Measurements from ENCODE around the gene PTGES2. TPM values are rescaled to one million over a fixed set of nuclear protein-coding genes. Genes with fewer than 3 reads are reported as not detected.

Gene PTGES2
- total RNA-seq, 1 donor from 2014 or later, result 101 TPM

- TF ChIP-seq, protein P1, sequence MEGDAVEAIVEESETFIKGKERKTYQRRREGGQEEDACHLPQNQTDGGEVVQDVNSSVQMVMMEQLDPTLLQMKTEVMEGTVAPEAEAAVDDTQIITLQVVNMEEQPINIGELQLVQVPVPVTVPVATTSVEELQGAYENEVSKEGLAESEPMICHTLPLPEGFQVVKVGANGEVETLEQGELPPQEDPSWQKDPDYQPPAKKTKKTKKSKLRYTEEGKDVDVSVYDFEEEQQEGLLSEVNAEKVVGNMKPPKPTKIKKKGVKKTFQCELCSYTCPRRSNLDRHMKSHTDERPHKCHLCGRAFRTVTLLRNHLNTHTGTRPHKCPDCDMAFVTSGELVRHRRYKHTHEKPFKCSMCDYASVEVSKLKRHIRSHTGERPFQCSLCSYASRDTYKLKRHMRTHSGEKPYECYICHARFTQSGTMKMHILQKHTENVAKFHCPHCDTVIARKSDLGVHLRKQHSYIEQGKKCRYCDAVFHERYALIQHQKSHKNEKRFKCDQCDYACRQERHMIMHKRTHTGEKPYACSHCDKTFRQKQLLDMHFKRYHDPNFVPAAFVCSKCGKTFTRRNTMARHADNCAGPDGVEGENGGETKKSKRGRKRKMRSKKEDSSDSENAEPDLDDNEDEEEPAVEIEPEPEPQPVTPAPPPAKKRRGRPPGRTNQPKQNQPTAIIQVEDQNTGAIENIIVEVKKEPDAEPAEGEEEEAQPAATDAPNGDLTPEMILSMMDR (IDR thresholded peaks at IDR 0.05), result no peak
- no peak for TF ChIP-seq POLR2AphosphoS5 (IDR thresholded peaks at IDR 0.05; ENCODE audit: insufficient read depth in 1 of 2, low read depth in 1 of 2)
- TF ChIP-seq POLR2A (IDR thresholded peaks at IDR 0.05), result no peak
- Histone ChIP-seq H3K27me3 (no peaks in the 10 kb centered on the region), H3K27ac (peak overlapping the region; percentile 31), H3K4me1 (peaks cover 27% of the 10 kb centered on the region), H3K36me3 (peaks cover 0 to 31% of the 10 kb centered on the region in 2 donors), H3K4me3 (peak overlapping the region; percentile 59 to 66), H3K9me3 (no peaks in the 10 kb centered on the region)
- intact Hi-C loops (cut with DNase I), result no loop called here
- no peak for DNase-seq (ENCODE audit: extremely low spot score in 2 of 2)
Observed at GRCh38 chr9:128160603-128160987, 33.1 kb upstream of the PTGES2 start.

DNA sequence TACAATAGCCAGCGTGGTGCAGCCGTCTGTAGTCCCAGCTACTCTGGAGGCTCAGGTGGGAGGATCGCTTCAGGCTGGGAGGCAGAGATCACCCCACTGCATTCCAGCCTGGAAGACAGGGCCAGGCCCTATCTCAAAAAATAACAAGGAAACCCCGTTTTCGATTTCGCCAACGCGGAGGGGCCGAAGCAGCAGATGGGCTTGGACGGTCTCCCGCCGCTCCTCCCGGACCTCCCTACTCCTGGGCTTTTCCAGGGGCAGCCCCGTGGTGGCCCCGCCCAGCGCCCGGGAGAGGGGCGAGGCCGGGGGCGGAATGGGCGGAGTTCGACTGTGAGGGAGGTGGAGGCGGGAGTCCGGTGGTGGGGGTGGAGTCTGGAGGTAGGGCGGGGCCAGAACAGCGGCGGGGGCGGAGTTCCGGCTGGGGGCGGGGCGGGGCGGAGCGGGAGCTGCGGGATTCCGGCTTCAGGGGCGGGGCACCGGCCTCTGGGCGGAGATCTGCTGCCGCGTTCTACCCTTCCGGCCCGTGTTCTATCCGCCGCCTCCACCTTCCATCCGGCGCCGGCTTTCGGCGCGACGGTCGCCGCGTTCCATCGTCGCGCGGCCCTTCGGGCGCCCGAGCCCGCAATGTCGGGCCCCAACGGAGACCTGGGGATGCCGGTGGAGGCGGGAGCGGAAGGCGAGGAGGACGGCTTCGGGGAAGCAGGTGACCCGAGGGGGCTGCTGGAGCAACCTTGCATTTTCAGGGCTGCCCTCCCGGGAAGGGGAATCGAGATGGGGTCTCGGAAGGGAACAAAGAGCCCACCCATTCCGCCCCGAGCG lies 32.5 kb upstream of the PTGES2 start, which contains the start of gene BBLN:
TSS of gene BBLN (plus strand) at position 482 of the 819 bp plus-strand sequence. CDS start at position 625, 143 bp downstream.
- intact Hi-C loops (cut with DNase I), result no loop called here

DNA sequence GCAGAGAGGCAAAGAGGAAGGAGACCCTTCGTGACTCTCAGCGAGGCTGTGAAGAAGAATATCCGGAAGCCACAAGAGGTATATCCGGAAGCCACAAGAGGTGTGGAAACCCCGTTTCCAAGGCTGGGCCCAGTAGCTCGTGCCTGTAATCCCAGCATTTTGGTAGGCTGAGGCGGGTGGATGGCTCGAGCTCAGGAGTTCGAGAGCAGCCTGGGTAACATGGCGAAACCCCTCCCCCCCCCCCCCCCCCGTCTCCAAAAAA lies 31.9 kb upstream of the PTGES2 start:
- H3K36me3 ChIP-seq, result peaks cover 0 to 19% of the 10 kb centered on the region in 2 donors
- no peaks in the 10 kb centered on the region for H3K9me3 ChIP-seq
- intact Hi-C loops (cut with DNase I), result no loop called here
- peak overlapping the region; percentile 68 for H3K27ac ChIP-seq
- TF ChIP-seq POLR2A (IDR thresholded peaks at IDR 0.05) (no peak), POLR2AphosphoS5 (IDR thresholded peaks at IDR 0.05; ENCODE audit: insufficient read depth in 1 of 2, low read depth in 1 of 2) (no peak)
- TF ChIP-seq, protein P1 (IDR thresholded peaks at IDR 0.05), result no peak
- DNase-seq (ENCODE audit: extremely low spot score in 2 of 2), result no peak
- peak overlapping the region; percentile 59 to 62 for H3K4me3 ChIP-seq
- H3K4me1 ChIP-seq, result peaks cover 27% of the 10 kb centered on the region
- H3K27me3 ChIP-seq, result no peaks in the 10 kb centered on the region

More for the DNA sequence above, 32.5 kb upstream of the PTGES2 start, which contains the start of gene BBLN:
- Histone ChIP-seq H3K4me1 (peaks cover 27% of the 10 kb centered on the region), H3K36me3 (peaks cover 0 to 25% of the 10 kb centered on the region in 2 donors), H3K9me3 (no peaks in the 10 kb centered on the region), H3K27me3 (no peaks in the 10 kb centered on the region), H3K27ac (peak within 1 kb of the TSS; percentile 68), H3K4me3 (peak within 1 kb of the TSS; percentile 59 to 66)
- TF ChIP-seq POLR2AphosphoS5 (IDR thresholded peaks at IDR 0.05; ENCODE audit: insufficient read depth in 1 of 2, low read depth in 1 of 2) (peak; percentile 72 to 80), POLR2A (IDR thresholded peaks at IDR 0.05) (peak in 1 of 2 donors; percentile 39)
- TF ChIP-seq, protein P1 (IDR thresholded peaks at IDR 0.05), result no peak
- peak in 1 of 2 donors; percentile 96 for DNase-seq (ENCODE audit: extremely low spot score in 2 of 2)

DNA sequence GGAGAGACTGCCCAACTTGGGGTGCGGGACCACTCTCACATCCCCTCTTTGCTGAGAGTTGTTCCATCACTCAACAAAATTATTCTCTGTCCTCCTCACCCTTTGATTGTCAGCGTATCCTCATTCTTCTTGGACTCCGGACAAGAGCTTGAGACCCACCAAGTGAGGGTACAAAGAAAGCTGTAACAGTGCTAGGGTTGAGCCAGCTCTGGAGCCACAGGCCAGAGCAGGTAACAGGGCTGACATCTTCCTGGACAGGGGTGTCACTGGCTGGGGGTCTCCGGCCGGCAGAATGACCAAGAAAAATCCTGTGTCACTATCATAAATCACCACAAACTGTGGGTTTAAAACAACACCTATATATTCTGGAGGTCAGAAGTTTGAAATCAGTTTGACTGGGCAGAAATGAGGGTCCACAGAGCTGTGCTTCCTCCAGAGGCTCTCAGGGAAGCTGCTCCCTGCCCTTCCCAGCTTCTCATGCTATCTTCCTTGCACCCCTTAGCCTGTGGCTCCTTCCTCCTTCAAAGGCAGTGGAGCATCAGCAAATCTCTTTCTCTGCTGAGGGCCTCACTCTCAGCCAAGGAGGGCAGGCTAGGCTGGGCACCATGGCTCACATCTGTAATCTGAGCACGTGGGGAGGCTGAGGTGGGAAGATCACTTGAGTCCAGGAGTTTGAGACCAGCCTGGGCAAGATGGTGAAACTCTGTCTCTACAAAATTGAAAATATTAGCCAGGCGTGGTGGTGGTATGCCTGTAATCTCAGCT lies 28.4 kb upstream of the PTGES2 start:
- TF ChIP-seq POLR2A (IDR thresholded peaks at IDR 0.05) (no peak), POLR2AphosphoS5 (IDR thresholded peaks at IDR 0.05; ENCODE audit: insufficient read depth in 1 of 2, low read depth in 1 of 2) (no peak)
- TF ChIP-seq, protein P1 (IDR thresholded peaks at IDR 0.05), result no peak
- intact Hi-C loops (cut with DNase I), result no loop called here
- DNase-seq (ENCODE audit: extremely low spot score in 2 of 2), result no peak
- H3K36me3 ChIP-seq, result no peaks in the 10 kb centered on the region
- no peaks in the 10 kb centered on the region for H3K9me3 ChIP-seq
- no peaks in the 10 kb centered on the region for H3K27me3 ChIP-seq
- peaks cover 14% of the 10 kb centered on the region for H3K4me1 ChIP-seq
- no peak overlapping the region for H3K27ac ChIP-seq
- no peak overlapping the region for H3K4me3 ChIP-seq

Data from vagina (tissue), 2 donors.